H1 (cell line): ENCODE measurements around the gene ZNF528. TPM values are rescaled to one million over a fixed set of nuclear protein-coding genes. Genes with fewer than 3 reads are reported as not detected.

Experiments used
- CTCF ChIA-PET: fragments of 300-600 bp; sonication (Branson Sonifier 250); formaldehyde crosslinking; loops from one replicate; lab custom pipeline; 2021; ENCODE audit not compliant: partially characterized antibody; lab: Charles Lee
- POLR2A ChIA-PET: fragments of 300-600 bp; sonication (Branson Sonifier 250); formaldehyde crosslinking; loops from one replicate; lab custom pipeline; 2021; ENCODE audit warnings: inconsistent platforms; ENCODE audit not compliant: partially characterized antibody; lab: Charles Lee
- DNase-seq, 2 experiments: peaks; one replicate each; pipeline versions ENCODE4 v3.0.0 to v3.0.0-alpha.2; 2010 to 2022; ENCODE audit warnings: low spot score in 2 of 2, low read depth in 1 of 2, mixed read lengths in 1 of 2
- FAIRE-seq: peaks from 2 replicates; lab custom pipeline; 2011; peaks lifted over from hg19 to GRCh38; lab: Jason Lieb, UNC
- H2AFZ ChIP-seq: 2 replicates; pipeline ENCODE4 v1.8.1; 2012; ENCODE audit warnings: low read length, inconsistent platforms
- H2AK5ac ChIP-seq: 2 replicates; pipeline ENCODE4 v1.6.1; 2013; ENCODE audit warnings: low read depth, low read length
- H2BK120ac ChIP-seq: replicated peaks from 2 replicates; pipeline ENCODE3; 2013; ENCODE audit warnings: low read depth, low read length, inconsistent platforms
- H2BK12ac ChIP-seq: 2 replicates; pipeline ENCODE4 v1.6.1; 2013; ENCODE audit warnings: low read depth, low read length
- H2BK15ac ChIP-seq: 2 replicates; pipeline ENCODE4 v1.6.1; 2013; ENCODE audit warnings: low read length
- H2BK20ac ChIP-seq: 2 replicates; pipeline ENCODE4 v1.6.1; 2013; ENCODE audit warnings: low read length
- H2BK5ac ChIP-seq: 2 replicates; pipeline ENCODE4 v1.6.1; 2013; ENCODE audit warnings: low read depth, low read length
- H3K14ac ChIP-seq: 2 replicates; pipeline ENCODE4 v1.6.1; 2013; ENCODE audit warnings: inconsistent platforms; ENCODE audit not compliant: insufficient read length
- H3K18ac ChIP-seq: 2 replicates; pipeline ENCODE4 v1.6.1; 2013; ENCODE audit warnings: low read length; ENCODE audit errors: extremely low read depth
- H3K23ac ChIP-seq: 2 replicates; pipeline ENCODE4 v1.6.1; 2013; ENCODE audit warnings: inconsistent platforms; ENCODE audit not compliant: insufficient read length
- H3K23me2 ChIP-seq: 2 replicates; pipeline ENCODE4 v1.6.1; 2013; ENCODE audit warnings: low read depth, low read length
- H3K27ac ChIP-seq: 2 replicates; pipeline ENCODE4 v1.6.1; 2011; ENCODE audit warnings: low read depth, low read length, inconsistent platforms
- H3K27me3 ChIP-seq, 4 experiments: replicated peaks in 1 of 4; 1 replicate in 1 of 4; 2 replicates in 3 of 4; pipeline versions ENCODE4 v1.6.1 to v1.8.1; 2011 to 2013; ENCODE audit warnings: low read length in 3 of 4, mild to moderate bottlenecking in 3 of 4, inconsistent platforms in 2 of 4, mixed read lengths in 2 of 4, moderate library complexity in 1 of 4; ENCODE audit not compliant: control insufficient read depth in 3 of 4, insufficient read depth in 3 of 4; ENCODE audit errors: extremely low read depth in 1 of 4
- H3K36me3 ChIP-seq, 4 experiments: 2 replicates each; pipeline versions ENCODE4 v1.6.1 to v1.8.1; 2011 to 2013; ENCODE audit warnings: mild to moderate bottlenecking in 4 of 4, low read length in 3 of 4, moderate library complexity in 2 of 4, control low read depth in 1 of 4, inconsistent platforms in 1 of 4; ENCODE audit not compliant: insufficient read depth in 4 of 4, control insufficient read depth in 2 of 4
- H3K4ac ChIP-seq: replicated peaks from 2 replicates; pipeline ENCODE3; 2013; ENCODE audit warnings: low read length, low read depth, mixed read lengths, inconsistent platforms; ENCODE audit not compliant: insufficient read length
- H3K4me1 ChIP-seq, 4 experiments: replicated peaks in 1 of 4; 1 replicate in 1 of 4; 2 replicates in 3 of 4; pipeline versions ENCODE4 v1.6.1 to v1.8.1; 2011 to 2013; ENCODE audit warnings: low read length in 3 of 4, inconsistent platforms in 2 of 4, mixed read lengths in 1 of 4; ENCODE audit not compliant: insufficient read depth in 4 of 4, control insufficient read depth in 3 of 4
- H3K4me2 ChIP-seq, 2 experiments: 2 replicates each; pipeline versions ENCODE4 v1.6.1 to v1.8.1; 2011 to 2013; ENCODE audit warnings: low read depth in 2 of 2, low read length in 2 of 2, control low read depth in 1 of 2, inconsistent platforms in 1 of 2, mild to moderate bottlenecking in 1 of 2; ENCODE audit not compliant: insufficient read depth in 1 of 2
- H3K4me3 ChIP-seq, 4 experiments: fragments of 200-600, 300-600 bp in 1 of 4; sonication (generic), shearing (Covaris generic), sonication (Bioruptor Twin) in 1 of 4; 2 replicates each; pipeline versions ENCODE4 v1.5.1 to v1.8.1; 2011 to 2016; ENCODE audit warnings: low read length in 4 of 4, low read depth in 3 of 4, control low read depth in 2 of 4, inconsistent platforms in 2 of 4, mild to moderate bottlenecking in 2 of 4, mixed read lengths in 1 of 4, moderate library complexity in 1 of 4; ENCODE audit not compliant: insufficient read depth in 2 of 4; ENCODE audit errors: extremely low read depth in 1 of 4
- H3K56ac ChIP-seq: replicated peaks from 2 replicates; pipeline ENCODE3; 2013; ENCODE audit warnings: low read depth, mild to moderate bottlenecking, mixed read lengths, low read length, inconsistent platforms; ENCODE audit not compliant: insufficient read length
- H3K79me1 ChIP-seq: 2 replicates; pipeline ENCODE4 v1.6.1; 2013; ENCODE audit warnings: low read depth, low read length, control low read depth
- H3K79me2 ChIP-seq, 2 experiments: 2 replicates each; pipeline versions ENCODE4 v1.6.1 to v1.8.1; 2012 to 2013; ENCODE audit warnings: low read length in 2 of 2, mild to moderate bottlenecking in 2 of 2, inconsistent platforms in 1 of 2; ENCODE audit not compliant: insufficient read depth in 2 of 2, control insufficient read depth in 1 of 2
- H3K9ac ChIP-seq, 4 experiments: replicated peaks in 1 of 4; 1 replicate in 1 of 4; 2 replicates in 3 of 4; pipeline versions ENCODE4 v1.6.1 to v1.8.1; 2011 to 2013; ENCODE audit warnings: low read depth in 3 of 4, low read length in 3 of 4, control low read depth in 2 of 4, mild to moderate bottlenecking in 2 of 4, moderate library complexity in 2 of 4, inconsistent platforms in 1 of 4; ENCODE audit errors: extremely low read depth in 1 of 4
- H3K9me3 ChIP-seq, 2 experiments: 2 replicates each; pipeline versions ENCODE4 v1.6.1 to v1.8.1; 2012 to 2013; ENCODE audit warnings: mild to moderate bottlenecking in 2 of 2, moderate library complexity in 2 of 2, control low read depth in 1 of 2, inconsistent platforms in 1 of 2, low read depth in 1 of 2, low read length in 1 of 2, mixed read lengths in 1 of 2; ENCODE audit not compliant: insufficient read depth in 2 of 2
- H4K20me1 ChIP-seq, 2 experiments: replicated peaks in 1 of 2; 2 replicates each; pipeline versions ENCODE3 to v1.8.1; 2011 to 2013; ENCODE audit warnings: inconsistent platforms in 2 of 2, low read length in 2 of 2, mild to moderate bottlenecking in 1 of 2; ENCODE audit not compliant: insufficient read depth in 2 of 2, control insufficient read depth in 1 of 2
- H4K5ac ChIP-seq: 2 replicates; pipeline ENCODE4 v1.6.1; 2013; ENCODE audit warnings: low read length, low read depth, mixed read lengths, inconsistent platforms; ENCODE audit not compliant: insufficient read length
- H4K8ac ChIP-seq: 2 replicates; pipeline ENCODE4 v1.8.0; 2013; ENCODE audit warnings: mild to moderate bottlenecking, moderate library complexity, low read length, inconsistent platforms; ENCODE audit not compliant: insufficient read depth; ENCODE audit errors: extremely low read depth
- H4K91ac ChIP-seq: replicated peaks from 2 replicates; pipeline ENCODE3; 2013; ENCODE audit warnings: low read length, mixed read lengths, inconsistent platforms; ENCODE audit not compliant: insufficient read length
- ATF2 ChIP-seq: IDR thresholded peaks from 2 replicates; pipeline ENCODE4 v1.6.1; 2012; ENCODE audit warnings: low read length, inconsistent platforms
- CEBPB ChIP-seq: IDR thresholded peaks from 2 replicates; pipeline ENCODE4 v1.6.1; 2012; ENCODE audit warnings: low read depth, low read length
- CREB1 ChIP-seq: IDR thresholded peaks from 2 replicates; pipeline ENCODE4 v1.6.1; 2012; ENCODE audit warnings: inconsistent platforms
- GTF2F1 ChIP-seq: IDR thresholded peaks from 2 replicates; pipeline ENCODE4 v1.6.1; 2012; ENCODE audit warnings: low read depth, low read length, improper control_type of control experiment, borderline replicate concordance
- HDAC6 ChIP-seq: IDR thresholded peaks from one replicate; pipeline ENCODE4 v1.7.1; 2012; ENCODE audit warnings: low read depth, mild to moderate bottlenecking, inconsistent platforms, low read length, moderate library complexity
- MAFK ChIP-seq: IDR thresholded peaks from 2 replicates; pipeline ENCODE4 v1.6.1; 2012; ENCODE audit warnings: low read depth, mild to moderate bottlenecking, improper control_type of control experiment, low read length
- POLR2AphosphoS5 ChIP-seq: IDR thresholded peaks from 2 replicates; pipeline ENCODE4 v1.6.1; 2011; ENCODE audit warnings: low read depth, low read length
- RAD21 ChIP-seq, 2 experiments: IDR thresholded peaks in 1 of 2; conservative IDR thresholded peaks in 1 of 2; 2 replicates each; pipeline ENCODE4 v1.6.1; 2011; ENCODE audit warnings: low read depth in 2 of 2, low read length in 2 of 2, improper control_type of control experiment in 1 of 2, inconsistent platforms in 1 of 2, mild to moderate bottlenecking in 1 of 2, moderate library complexity in 1 of 2
- RFX5 ChIP-seq: IDR thresholded peaks from 2 replicates; pipeline ENCODE4 v1.6.1; 2011; ENCODE audit warnings: low read depth, low read length, improper control_type of control experiment, borderline replicate concordance
- RXRA ChIP-seq: IDR thresholded peaks from 2 replicates; pipeline ENCODE4 v1.6.1; 2011; ENCODE audit warnings: low read depth, mild to moderate bottlenecking, low read length, moderate library complexity; ENCODE audit not compliant: insufficient read depth
- SIRT6 ChIP-seq: IDR thresholded peaks from one replicate; pipeline ENCODE4 v1.7.1; 2012; ENCODE audit warnings: low read length, inconsistent platforms
- WGBS, 2 experiments: shearing (Covaris generic) in 1 of 2; methylation state at CpG; one replicate each; pipeline versions ENCODE4 v1.1.6 to v1.1.7; 2013 to 2015; ENCODE audit warnings: low lambda C conversion rate in 2 of 2, mixed read lengths in 2 of 2, inconsistent platforms in 1 of 2, low coverage in 1 of 2, missing lambda C conversion rate in 1 of 2; ENCODE audit not compliant: insufficient replicate concordance in 2 of 2, insufficient coverage in 1 of 2, insufficient read length in 1 of 2; ENCODE audit errors: extremely low coverage in 1 of 2, missing lambda C conversion rate in 1 of 2; 5-methylcytosine and 5-hydroxymethylcytosine counted together
- polyA plus RNA-seq, 7 experiments: library from polyadenylated mRNA; depleted of rRNA in 3 of 7; stranded (reverse) in 5 of 7; unstranded in 2 of 7; fragments of >200 nt in 5 of 7; fragments of 200-250 nt in 2 of 7; gene quantifications; 1 replicate in 5 of 7; 2 replicates in 1 of 7; 4 replicates in 1 of 7; pipeline versions ENCODE4 v1.2.1 to v1.2.3, GENCODE V29; 2011 to 2013; ENCODE audit warnings: missing spikeins in 2 of 7, mixed read lengths in 2 of 7
- total RNA-seq: library from RNA; stranded (reverse); fragmentation: NEBNext Ultra II Directional; extraction: Animal tissue kit (Norgen Biotek cat#: 25700); gene quantifications from 2 replicates; pipeline ENCODE4 v1.2.1, GENCODE V29; 2021

The ZNF528 gene
- total and polyA plus RNA-seq, 2 of the 8 experiments (the other 6 are each of a cell fraction or from before 2014, with no cell fraction given): 0.58 to 4.2 TPM

DNA sequence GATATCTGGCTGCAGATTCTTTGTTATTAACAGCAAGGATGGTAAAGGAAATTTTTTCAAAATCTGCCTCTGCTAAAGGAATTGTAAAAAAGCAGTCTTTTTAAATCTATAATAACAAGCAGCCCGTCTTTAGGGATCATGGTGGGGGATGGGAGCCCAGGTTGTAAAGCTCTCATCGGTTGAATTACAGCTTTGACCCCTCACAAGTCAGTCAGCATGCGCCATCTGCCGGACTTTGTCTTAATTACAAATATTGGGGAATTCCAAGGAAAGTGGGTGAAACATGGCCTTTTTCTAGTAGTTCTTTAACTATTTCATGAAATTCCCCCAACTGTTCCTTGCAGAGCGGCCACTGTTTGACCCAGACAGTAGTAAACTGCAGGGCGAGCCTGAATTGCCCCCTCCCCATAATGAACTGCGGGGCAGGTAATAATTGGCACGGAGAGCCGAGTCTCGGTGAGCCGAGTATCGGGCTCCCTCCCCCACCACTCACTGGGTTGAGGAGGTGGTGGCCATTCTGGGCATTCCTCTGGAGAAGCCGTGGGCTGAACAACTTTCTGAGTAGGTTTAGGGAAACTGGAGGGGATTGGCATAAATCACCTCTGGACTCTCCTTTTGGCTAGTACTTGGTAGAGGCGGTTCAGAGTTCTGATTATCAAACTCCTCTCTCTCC, 67.3 kb downstream of the ZNF528 start:
- H2BK5ac ChIP-seq: no peak overlapping the region
- H2BK20ac ChIP-seq: no peak overlapping the region
- no peaks in the 10 kb centered on the region for H3K79me2 ChIP-seq
- no peaks in the 10 kb centered on the region for H3K79me1 ChIP-seq
- H2BK120ac ChIP-seq: no peak overlapping the region
- FAIRE-seq: peak; percentile 88
- no peak overlapping the region for H3K23ac ChIP-seq
- no peak overlapping the region; the same call in 1 of the 2 replicates for H2BK12ac ChIP-seq
- 61% methylated on average over 14 of the region's 14 CpGs; no CpG with 5 or more reads in 1 of the 2 experiments for WGBS, 2 experiments
- no peak overlapping the region for H3K27ac ChIP-seq
- peak overlapping the region in 1 of 2 experiments; percentile 13; a peak in 1 of 4 replicates for H3K4me2 ChIP-seq
- H4K5ac ChIP-seq: no peak overlapping the region
- H3K27me3 ChIP-seq: no peaks in the 10 kb centered on the region
- H2BK15ac ChIP-seq: no peak overlapping the region
- H3K36me3 ChIP-seq: no peaks in the 10 kb centered on the region; a peak in 1 of 8 replicates
- no peak overlapping the region; the same call in 1 of the 2 replicates for H4K8ac ChIP-seq
- DNase-seq: peak in 1 of 2 experiments; percentile 59
- H3K4me1 ChIP-seq: peaks cover 0 to 2% (median 0%) of the 10 kb centered on the region in 4 experiments; a peak in 1 of 7 replicates
- no peak overlapping the region for H2AK5ac ChIP-seq
- H2AFZ ChIP-seq: no peak overlapping the region; the same call in 1 of the 2 replicates
- no peak overlapping the region for H3K14ac ChIP-seq
- POLR2A ChIA-PET: interaction anchor here (0.7 to 2.2 kb wide), 4 partner anchors 11 to 113 kb away, joined by 3 to 13 read pairs (median 5); partner anchors contain the start of gene ZNF578
- no peak overlapping the region for H3K4me3 ChIP-seq
- H3K9ac ChIP-seq: no peak overlapping the region
- no peak overlapping the region for H4K91ac ChIP-seq
- H3K9me3 ChIP-seq: peaks cover 46 to 49% of the 10 kb centered on the region in 2 experiments
- CTCF ChIA-PET: interaction anchor here (0.7 to 1.8 kb wide), 12 partner anchors 9 to 217 kb away, joined by 3 to 7 read pairs (median 4); partner anchors contain the start of genes ZNF528 and ZNF880
- H3K23me2 ChIP-seq: no peaks in the 10 kb centered on the region
- H4K20me1 ChIP-seq: no peaks in the 10 kb centered on the region
- no peak overlapping the region for H3K18ac ChIP-seq
- no peak overlapping the region for H3K4ac ChIP-seq
- no peak overlapping the region for H3K56ac ChIP-seq
- TF ChIP-seq CREB1 (no peak), RXRA (no peak), HDAC6 (no peak), RAD21 (IDR thresholded peaks at IDR 0.05 in 1 of 2, conservative IDR thresholded peaks at IDR 0.05 in 1 of 2; ENCODE audit: low read depth in 2 of 2, low read length in 2 of 2) (peak; percentile 80 to 87), POLR2AphosphoS5 (no peak), MAFK (no peak), SIRT6 (no peak), ATF2 (no peak), GTF2F1 (no peak), RFX5 (no peak), CEBPB (no peak)
